Fibroblast of pulmonary artery (primary cell): ENCODE results near the gene IL21R.
"Not testable (repeated sequence)": the region's sequence is repeated elsewhere in the genome, so short reads cannot be mapped to it uniquely, and the experiment has no call there.

Experiments
- DNase-seq: peaks from one replicate; pipeline ENCODE4 v3.0.0-alpha.2; 2010; ENCODE audit warnings: low read depth
- H3K4me3 ChIP-seq: replicated peaks from 2 replicates; pipeline ENCODE4 v1.5.1; 2011; ENCODE audit warnings: low read depth, mild to moderate bottlenecking, control low read depth, low read length, moderate library complexity
- TF ChIP-seq, protein P1 (sequence below): IDR thresholded peaks from 2 replicates; pipeline ENCODE4 v1.5.1; 2011; ENCODE audit warnings: mild to moderate bottlenecking, control low read depth, low read length, inconsistent platforms; ENCODE audit errors: missing control alignments

IL21R gene

DNA sequence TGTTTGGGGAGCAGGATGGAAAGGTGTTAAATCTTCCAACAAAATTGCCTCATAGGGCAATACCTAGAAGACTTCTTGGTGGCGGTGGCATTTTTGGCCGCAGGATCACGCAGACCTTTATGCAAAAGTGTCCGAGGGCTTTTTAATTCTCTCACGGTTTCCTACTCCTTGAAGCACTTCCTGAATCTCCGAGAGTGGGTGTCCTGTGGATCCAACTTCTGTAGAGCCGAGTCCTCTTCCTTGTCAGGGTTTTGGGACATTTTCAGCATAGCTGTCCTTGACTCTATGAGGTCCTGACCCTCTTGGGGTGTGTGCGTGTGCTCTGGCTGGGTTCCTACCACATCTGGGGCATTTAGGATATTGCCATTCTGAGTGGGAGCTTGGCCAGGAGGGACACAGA is 31.7 kb downstream of the IL21R start:
- TF ChIP-seq, protein P1, sequence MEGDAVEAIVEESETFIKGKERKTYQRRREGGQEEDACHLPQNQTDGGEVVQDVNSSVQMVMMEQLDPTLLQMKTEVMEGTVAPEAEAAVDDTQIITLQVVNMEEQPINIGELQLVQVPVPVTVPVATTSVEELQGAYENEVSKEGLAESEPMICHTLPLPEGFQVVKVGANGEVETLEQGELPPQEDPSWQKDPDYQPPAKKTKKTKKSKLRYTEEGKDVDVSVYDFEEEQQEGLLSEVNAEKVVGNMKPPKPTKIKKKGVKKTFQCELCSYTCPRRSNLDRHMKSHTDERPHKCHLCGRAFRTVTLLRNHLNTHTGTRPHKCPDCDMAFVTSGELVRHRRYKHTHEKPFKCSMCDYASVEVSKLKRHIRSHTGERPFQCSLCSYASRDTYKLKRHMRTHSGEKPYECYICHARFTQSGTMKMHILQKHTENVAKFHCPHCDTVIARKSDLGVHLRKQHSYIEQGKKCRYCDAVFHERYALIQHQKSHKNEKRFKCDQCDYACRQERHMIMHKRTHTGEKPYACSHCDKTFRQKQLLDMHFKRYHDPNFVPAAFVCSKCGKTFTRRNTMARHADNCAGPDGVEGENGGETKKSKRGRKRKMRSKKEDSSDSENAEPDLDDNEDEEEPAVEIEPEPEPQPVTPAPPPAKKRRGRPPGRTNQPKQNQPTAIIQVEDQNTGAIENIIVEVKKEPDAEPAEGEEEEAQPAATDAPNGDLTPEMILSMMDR = no peak
- DNase-seq = no peak
- no peak overlapping the region for H3K4me3 ChIP-seq

DNA sequence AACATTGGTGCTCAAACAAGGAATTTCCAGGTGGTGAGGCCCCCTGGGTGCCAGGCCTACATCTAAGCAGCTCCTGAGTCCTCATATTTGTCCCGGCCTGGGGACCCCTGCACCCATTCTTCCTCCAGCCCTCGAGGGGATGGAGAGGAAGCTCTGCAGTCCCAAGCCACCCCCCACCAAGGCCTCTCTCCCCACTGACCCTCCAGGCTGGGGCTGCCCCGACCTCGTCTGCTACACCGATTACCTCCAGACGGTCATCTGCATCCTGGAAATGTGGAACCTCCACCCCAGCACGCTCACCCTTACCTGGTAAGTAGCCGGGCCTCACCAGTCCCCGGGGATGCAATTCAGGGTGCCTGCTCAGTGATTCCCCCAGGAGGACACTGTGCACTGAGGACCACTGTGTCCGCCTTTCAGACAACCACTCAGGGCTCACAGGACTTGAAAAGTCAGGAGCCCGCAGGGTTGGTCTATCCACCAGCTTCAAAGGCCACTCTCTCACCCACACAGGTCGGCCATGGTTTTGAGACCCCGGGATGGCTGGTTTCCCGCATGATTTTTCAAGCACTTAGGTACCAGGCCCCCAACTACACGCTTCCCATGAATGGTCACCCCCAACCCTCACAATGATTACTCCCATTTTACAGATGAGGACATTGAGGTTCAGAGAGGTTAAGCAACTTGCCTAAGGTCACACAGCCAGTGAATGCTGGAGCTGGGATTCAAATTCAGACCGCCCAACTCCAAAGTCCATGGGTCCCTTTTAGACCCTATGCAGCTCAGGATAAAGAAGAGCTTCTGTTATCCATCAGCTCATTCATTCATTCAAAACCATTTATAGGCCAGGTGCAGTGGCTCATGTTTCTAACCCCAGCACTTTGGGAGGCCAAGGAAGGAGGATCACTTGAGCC is 32.4 kb downstream of the IL21R start:
- TF ChIP-seq, protein P1 = no peak
- no peak overlapping the region for H3K4me3 ChIP-seq
- no peak for DNase-seq

DNA sequence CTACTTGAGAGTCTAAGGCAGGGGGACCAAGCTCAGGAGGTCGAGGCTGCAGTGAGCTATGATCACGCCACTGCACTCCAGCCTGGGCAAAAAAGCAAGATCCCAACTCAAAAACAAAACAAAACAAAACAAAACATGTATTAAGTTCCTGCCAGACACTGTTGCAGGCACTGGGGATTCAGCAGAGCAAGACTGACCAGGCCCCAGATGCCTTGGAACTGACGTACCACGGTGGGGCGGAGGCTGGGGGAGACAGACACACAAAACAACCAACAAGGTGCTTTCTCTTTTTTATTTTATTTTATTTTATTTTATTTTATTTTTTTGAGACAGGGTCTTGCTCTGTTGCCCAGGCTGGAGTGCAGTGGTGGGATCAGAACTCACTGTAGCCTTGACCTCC is 33.2 kb downstream of the IL21R start:
- not testable (repeated sequence) for H3K4me3 ChIP-seq, DNase-seq

DNA sequence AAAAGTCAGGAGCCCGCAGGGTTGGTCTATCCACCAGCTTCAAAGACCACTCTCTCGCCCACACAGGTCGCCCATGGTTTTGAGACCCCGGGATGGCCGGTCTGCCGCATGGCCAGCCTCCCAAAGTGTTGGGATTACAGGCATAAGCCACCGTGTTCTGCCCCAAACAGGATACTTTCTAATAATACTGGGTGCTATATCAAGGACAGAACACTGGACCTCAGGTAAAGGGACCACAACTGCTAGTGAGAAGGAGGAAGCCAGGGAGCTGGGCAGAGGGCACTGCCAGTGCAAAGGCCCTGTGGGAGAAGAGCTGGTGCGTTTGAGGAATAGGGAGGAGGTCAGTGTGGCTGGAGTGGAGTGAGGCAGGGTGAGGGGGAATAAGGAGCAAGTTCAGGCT is 34.1 kb downstream of the IL21R start:
- DNase-seq = no peak
- TF ChIP-seq, protein P1 = no peak
- H3K4me3 ChIP-seq = no peak overlapping the region

DNA sequence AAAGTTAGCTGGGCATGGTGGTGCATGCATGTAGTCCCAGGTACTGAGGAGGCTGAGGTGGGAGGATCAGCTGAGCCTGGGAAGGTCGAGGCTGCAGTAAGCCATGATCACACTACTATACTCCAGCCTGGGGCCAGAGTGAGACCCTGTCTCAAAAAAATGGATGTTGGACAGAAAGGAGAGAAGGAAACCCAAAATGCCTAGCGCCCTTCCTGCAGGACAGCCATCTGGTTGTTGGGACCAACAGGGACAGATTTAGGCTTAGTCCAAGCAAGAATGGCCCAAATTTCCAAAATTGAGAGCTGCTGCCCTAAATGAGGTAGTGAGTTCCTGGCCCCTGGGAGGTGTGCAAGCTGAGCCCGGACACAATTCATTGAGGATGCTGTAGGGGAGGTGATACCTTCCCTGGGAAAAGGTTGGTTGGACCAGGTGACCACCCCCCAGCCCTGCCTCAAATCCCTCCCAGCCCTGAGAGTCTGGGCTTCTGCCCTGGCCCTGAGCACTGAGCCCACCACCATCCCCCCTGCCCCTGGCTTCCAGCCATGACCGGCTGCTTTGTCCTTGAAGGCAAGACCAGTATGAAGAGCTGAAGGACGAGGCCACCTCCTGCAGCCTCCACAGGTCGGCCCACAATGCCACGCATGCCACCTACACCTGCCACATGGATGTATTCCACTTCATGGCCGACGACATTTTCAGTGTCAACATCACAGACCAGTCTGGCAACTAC is 35.1 kb downstream of the IL21R start:
- TF ChIP-seq, protein P1 = no peak
- no peak overlapping the region for H3K4me3 ChIP-seq
- no peak for DNase-seq

DNA sequence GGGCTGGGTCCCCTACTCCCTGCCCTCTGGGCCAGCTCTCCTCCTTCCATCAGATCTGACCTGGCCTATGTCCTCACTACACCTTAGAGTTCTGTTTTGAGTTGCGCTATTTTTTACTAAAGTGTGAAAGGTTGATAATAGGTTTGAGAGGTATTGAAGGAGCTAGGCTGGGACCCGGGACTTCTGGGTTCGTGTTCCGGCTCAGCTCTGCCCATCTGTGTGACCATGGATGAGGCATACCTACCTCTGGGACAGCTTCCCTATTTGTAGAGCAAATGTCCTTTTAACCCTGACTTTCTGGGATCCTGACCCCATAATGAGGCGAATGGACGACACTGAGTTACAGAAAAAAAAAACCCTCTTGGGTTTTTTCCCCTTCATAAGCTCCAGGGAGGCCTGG is 36.0 kb downstream of the IL21R start:
- H3K4me3 ChIP-seq = no peak overlapping the region
- TF ChIP-seq, protein P1 = no peak
- DNase-seq = no peak

DNA sequence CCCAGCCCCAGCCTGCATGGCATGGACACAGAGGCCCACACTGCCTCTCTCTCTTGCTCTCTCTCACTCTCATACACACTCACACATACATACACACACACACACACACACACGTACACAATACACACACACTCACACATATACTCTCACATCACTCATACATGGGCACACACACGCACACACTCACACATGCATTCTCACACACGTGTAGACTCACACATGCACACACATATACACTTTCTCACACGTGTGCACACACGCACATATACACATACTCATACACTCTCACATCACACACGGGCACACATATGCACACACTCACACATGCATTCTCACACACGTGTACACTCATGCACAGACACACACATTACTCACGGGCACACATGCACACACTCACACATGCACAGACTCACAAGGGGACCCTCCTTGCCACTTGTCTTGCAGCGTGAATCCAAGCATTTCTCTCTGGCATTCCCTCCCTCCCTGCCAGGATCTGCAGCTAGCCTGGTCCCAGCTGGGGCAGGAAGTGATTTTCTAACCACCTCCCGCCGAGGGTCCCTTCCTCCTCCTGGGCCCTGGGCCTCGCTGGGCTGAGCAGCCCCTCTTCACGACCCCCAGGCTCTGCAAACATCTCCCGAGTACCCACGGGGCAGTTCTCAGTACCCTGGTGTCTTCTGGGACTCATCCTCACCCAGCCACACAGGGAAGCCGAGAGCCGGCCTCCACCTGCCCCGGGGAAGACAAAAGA is 37.5 kb downstream of the IL21R start:
- no peak for DNase-seq
- TF ChIP-seq, protein P1 = no peak
- H3K4me3 ChIP-seq = no peak overlapping the region
